ENCODE data around the gene PROM1. TPM values are rescaled to one million over a fixed set of nuclear protein-coding genes. Genes with fewer than 3 reads are reported as not detected.

PROM1 gene
- total RNA-seq, 4 donors from 2014 or later = 0.13 to 6.7 (median 1.7) TPM; not detected in 1

- no peak for TF ChIP-seq CTCF (IDR thresholded peaks at IDR 0.05)
- no peak for TF ChIP-seq POLR2A (IDR thresholded peaks at IDR 0.05)
- intact Hi-C loops (cut with DNase I) = no loop called here
These were observed 76.2 kb downstream of the PROM1 start for GRCh38 chr4:16007471-16008095.

GRCh38 chr4:16006771-16007446, 76.9 kb downstream of the PROM1 start:
- Histone ChIP-seq H3K9me3 (no peaks in the 10 kb centered on the region), H3K27ac (no peak overlapping the region), H3K36me3 (no peaks in the 10 kb centered on the region), H3K4me3 (no peak overlapping the region), H3K4me1 (no peaks in the 10 kb centered on the region), H3K27me3 (peaks cover 0 to 14% (median 0%) of the 10 kb centered on the region in 4 donors)
- WGBS, 2 donors = 83 to 84% methylated on average over 5 to 6 of the region's 6 CpGs
- intact Hi-C loops (cut with DNase I) = no loop called here
- TF ChIP-seq POLR2A (IDR thresholded peaks at IDR 0.05) = no peak
- TF ChIP-seq CTCF (IDR thresholded peaks at IDR 0.05) = no peak
- no peak for DNase-seq

More at GRCh38 chr4:16007471-16008095, 76.2 kb downstream of the PROM1 start:
- no peaks in the 10 kb centered on the region for H3K36me3 ChIP-seq
- no peak overlapping the region for H3K27ac ChIP-seq
- 66 to 67% methylated on average over 5 of the region's 5 CpGs for WGBS, 2 donors
- peaks cover 0 to 8% (median 0%) of the 10 kb centered on the region in 4 donors for H3K27me3 ChIP-seq
- H3K4me1 ChIP-seq = no peaks in the 10 kb centered on the region
- no peaks in the 10 kb centered on the region for H3K9me3 ChIP-seq
- no peak for DNase-seq
- H3K4me3 ChIP-seq = no peak overlapping the region

GRCh38 chr4:16005676-16006075, 78.1 kb downstream of the PROM1 start:
- intact Hi-C loops (cut with DNase I) = no loop called here
- 67 to 73% methylated on average over 5 of the region's 5 CpGs for WGBS, 2 donors
- no peak for DNase-seq
- no peak overlapping the region for H3K4me3 ChIP-seq
- H3K4me1 ChIP-seq = no peaks in the 10 kb centered on the region
- H3K36me3 ChIP-seq = no peaks in the 10 kb centered on the region
- no peak overlapping the region for H3K27ac ChIP-seq
- TF ChIP-seq POLR2A (IDR thresholded peaks at IDR 0.05) (no peak), CTCF (IDR thresholded peaks at IDR 0.05) (no peak)
- H3K9me3 ChIP-seq = no peaks in the 10 kb centered on the region
- peaks cover 0 to 11% (median 0%) of the 10 kb centered on the region in 4 donors for H3K27me3 ChIP-seq

- no peak for DNase-seq
- TF ChIP-seq POLR2A (IDR thresholded peaks at IDR 0.05) = no peak
- TF ChIP-seq CTCF (IDR thresholded peaks at IDR 0.05) = peak in 5 of 6 experiments; percentile 65 to 82 (median 66)
- 3 to 4% methylated on average over 4 of the region's 4 CpGs for WGBS, 2 donors
- intact Hi-C loops (cut with DNase I) = no loop called here
- H3K4me3 ChIP-seq = no peak overlapping the region
- H3K4me1 ChIP-seq = no peaks in the 10 kb centered on the region
- no peaks in the 10 kb centered on the region for H3K9me3 ChIP-seq
- H3K27me3 ChIP-seq = peaks cover 0 to 17% (median 0%) of the 10 kb centered on the region in 4 donors
- H3K27ac ChIP-seq = no peak overlapping the region
- H3K36me3 ChIP-seq = no peaks in the 10 kb centered on the region
These were observed 82.4 kb downstream of the PROM1 start for GRCh38 chr4:16001484-16001858.

GRCh38 chr4:16000708-16001483, 82.9 kb downstream of the PROM1 start:
- 61 to 62% methylated on average over 12 of the region's 12 CpGs for WGBS, 2 donors
- no peaks in the 10 kb centered on the region for H3K36me3 ChIP-seq
- no peak overlapping the region for H3K4me3 ChIP-seq
- TF ChIP-seq POLR2A (IDR thresholded peaks at IDR 0.05) (no peak), CTCF (IDR thresholded peaks at IDR 0.05) (no peak)
- intact Hi-C loops (cut with DNase I) = no loop called here
- H3K9me3 ChIP-seq = no peaks in the 10 kb centered on the region
- no peak overlapping the region for H3K27ac ChIP-seq
- peaks cover 0 to 17% (median 0%) of the 10 kb centered on the region in 4 donors for H3K27me3 ChIP-seq
- DNase-seq = no peak
- no peaks in the 10 kb centered on the region for H3K4me1 ChIP-seq
